ENCODE data around the gene ADAM22.

- TF ChIP-seq, protein P1, sequence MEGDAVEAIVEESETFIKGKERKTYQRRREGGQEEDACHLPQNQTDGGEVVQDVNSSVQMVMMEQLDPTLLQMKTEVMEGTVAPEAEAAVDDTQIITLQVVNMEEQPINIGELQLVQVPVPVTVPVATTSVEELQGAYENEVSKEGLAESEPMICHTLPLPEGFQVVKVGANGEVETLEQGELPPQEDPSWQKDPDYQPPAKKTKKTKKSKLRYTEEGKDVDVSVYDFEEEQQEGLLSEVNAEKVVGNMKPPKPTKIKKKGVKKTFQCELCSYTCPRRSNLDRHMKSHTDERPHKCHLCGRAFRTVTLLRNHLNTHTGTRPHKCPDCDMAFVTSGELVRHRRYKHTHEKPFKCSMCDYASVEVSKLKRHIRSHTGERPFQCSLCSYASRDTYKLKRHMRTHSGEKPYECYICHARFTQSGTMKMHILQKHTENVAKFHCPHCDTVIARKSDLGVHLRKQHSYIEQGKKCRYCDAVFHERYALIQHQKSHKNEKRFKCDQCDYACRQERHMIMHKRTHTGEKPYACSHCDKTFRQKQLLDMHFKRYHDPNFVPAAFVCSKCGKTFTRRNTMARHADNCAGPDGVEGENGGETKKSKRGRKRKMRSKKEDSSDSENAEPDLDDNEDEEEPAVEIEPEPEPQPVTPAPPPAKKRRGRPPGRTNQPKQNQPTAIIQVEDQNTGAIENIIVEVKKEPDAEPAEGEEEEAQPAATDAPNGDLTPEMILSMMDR (IDR thresholded peaks at IDR 0.05; ENCODE audit: low read depth, low read length): no peak
- TF ChIP-seq POLR2A (IDR thresholded peaks at IDR 0.05; ENCODE audit: extremely low read depth, insufficient read length) (no peak), MYC (IDR thresholded peaks at IDR 0.05; ENCODE audit: low read depth, low read length) (no peak)
Measured at GRCh38 chr7:88200789-88201188, 266.7 kb downstream of the ADAM22 start.

All from NB4 (cell line).